Transverse colon (tissue), 4 donors: Measurements from ENCODE around the gene USP8. TPM values are rescaled to one million over a fixed set of nuclear protein-coding genes. Genes with fewer than 3 reads are reported as not detected.

Source experiments
- DNase-seq: peaks from one replicate; pipeline ENCODE4 v3.0.0-alpha.2; 2019
- H3K27ac ChIP-seq, 4 donors: fragments of 200-600 bp; sonication (generic); 2 replicates each; pipeline ENCODE4 v1.5.1; 2016 to 2018; ENCODE audit warnings: inconsistent platforms in 4 of 4
- H3K27me3 ChIP-seq: fragments of 200-600 bp; sonication (generic); 2 replicates; pipeline ENCODE4 v1.5.1; 2017; ENCODE audit warnings: inconsistent platforms
- H3K36me3 ChIP-seq, 4 donors: fragments of 200-600 bp; sonication (generic); 2 replicates each; pipeline ENCODE4 v1.5.1; 2017 to 2019; ENCODE audit warnings: inconsistent platforms in 4 of 4
- H3K4me1 ChIP-seq, 4 donors: fragments of 200-600 bp; sonication (generic); 2 replicates each; pipeline ENCODE4 v1.5.1; 2017 to 2020; ENCODE audit warnings: inconsistent platforms in 4 of 4
- H3K4me3 ChIP-seq, 4 donors: fragments of 200-600 bp; sonication (generic); 1 replicate in 1 of 4; 2 replicates in 3 of 4; pipeline versions ENCODE4 v1.5.1 to v1.6.1; 2017 to 2019; ENCODE audit warnings: inconsistent platforms in 4 of 4
- H3K9me3 ChIP-seq, 2 donors: fragments of 200-600 bp; sonication (generic); 2 replicates each; pipeline ENCODE4 v1.5.1; 2017 to 2019; ENCODE audit warnings: inconsistent platforms in 2 of 2
- CTCF ChIP-seq, 5 experiments: fragments of 200-600 bp in 3 of 5; fragments of 450-650 bp in 2 of 5; sonication (generic) in 3 of 5; IDR thresholded peaks; 1 replicate in 2 of 5; 2 replicates in 3 of 5; pipeline ENCODE4 v1.5.1; 2016 to 2017; ENCODE audit warnings: antibody characterized with exemption in 5 of 5, inconsistent platforms in 3 of 5, mild to moderate bottlenecking in 2 of 5, moderate library complexity in 1 of 5
- EP300 ChIP-seq: sonication (generic); formaldehyde crosslinking; IDR thresholded peaks from one replicate; pipeline ENCODE4 v1.6.1; 2017; ENCODE audit warnings: antibody characterized with exemption, low read depth
- POLR2A ChIP-seq: fragments of 450-650 bp; IDR thresholded peaks from one replicate; pipeline ENCODE4 v1.6.1; 2016; ENCODE audit warnings: antibody characterized with exemption, mild to moderate bottlenecking, moderate library complexity
- POLR2AphosphoS5 ChIP-seq, 3 donors: sonication (generic); formaldehyde crosslinking; IDR thresholded peaks; one replicate each; pipeline ENCODE4 v1.6.1; 2016; ENCODE audit warnings: antibody characterized with exemption in 3 of 3
- WGBS, 2 donors: methylation state at CpG; one replicate each; pipeline ENCODE4 v1.1.5; 2018; ENCODE audit warnings: low coverage in 1 of 2; 5-methylcytosine and 5-hydroxymethylcytosine counted together
- in situ Hi-C, 4 donors: fragments of 200-750 bp; cut with MboI; loops; one replicate each; pipeline versions ENCODE4 v1.15.0 to v1.15.1; 2017; ENCODE audit warnings: low sequenced_read_pairs in 3 of 4, low pct_ligation_motif_present in 1 of 4, low pct_unique_long_range_greater_than_20kb in 1 of 4
- intact Hi-C: fragments of 100-400 bp; cut with DNase I; formaldehyde crosslinking; loops from one replicate; pipeline ENCODE4 v1.15.1; 2023; ENCODE audit warnings: low total_unique reads
- total RNA-seq, 4 donors: library from RNA; depleted of rRNA; stranded (reverse); fragments of >200 nt; gene quantifications; one replicate each; pipeline ENCODE4 v1.1.0, GENCODE V29; 2016

The USP8 gene
- total RNA-seq, 4 donors from 2014 or later: 17.9 to 102 (median 68.9) TPM

GRCh38 chr15:50458348-50459112, 34.3 kb downstream of the USP8 start:
- WGBS, 2 donors: 75 to 90% methylated on average over 5 to 7 of the region's 7 CpGs
- no peak for DNase-seq
- no peaks in the 10 kb centered on the region for H3K9me3 ChIP-seq
- in situ Hi-C loops: loop anchor here in 1 of 4 donors (25.0 kb wide), 1 partner anchor 454 kb away; the partner anchor contains the start of gene AP4E1
- TF ChIP-seq EP300 (no peak), POLR2AphosphoS5 (IDR thresholded peaks at IDR 0.05) (no peak), CTCF (IDR thresholded peaks at IDR 0.05) (no peak), POLR2A (no peak)
- intact Hi-C loops: no loop called here
- H3K4me1 ChIP-seq: no peaks in the 10 kb centered on the region
- H3K36me3 ChIP-seq: peaks cover 0 to 54% (median 24%) of the 10 kb centered on the region in 4 donors
- H3K4me3 ChIP-seq: no peak overlapping the region
- no peak overlapping the region for H3K27ac ChIP-seq
- no peaks in the 10 kb centered on the region for H3K27me3 ChIP-seq

GRCh38 chr15:50463423-50464358, 39.5 kb downstream of the USP8 start:
- no peak for TF ChIP-seq POLR2AphosphoS5 (IDR thresholded peaks at IDR 0.05)
- no peak for TF ChIP-seq CTCF (IDR thresholded peaks at IDR 0.05)
- TF ChIP-seq POLR2A: no peak
- TF ChIP-seq EP300: no peak
- H3K36me3 ChIP-seq: peaks cover 0 to 54% (median 26%) of the 10 kb centered on the region in 4 donors
- no peak for DNase-seq
- no peaks in the 10 kb centered on the region for H3K4me1 ChIP-seq
- H3K27ac ChIP-seq: no peak overlapping the region
- H3K27me3 ChIP-seq: no peaks in the 10 kb centered on the region
- H3K9me3 ChIP-seq: no peaks in the 10 kb centered on the region
- intact Hi-C loops (no loop called here), in situ Hi-C loops (loop anchor here in 1 of 4 donors (25.0 kb wide), 1 partner anchor 449 kb away; the partner anchor contains the start of gene AP4E1)
- no peak overlapping the region for H3K4me3 ChIP-seq
- 52 to 70% methylated on average over 2 of the region's 2 CpGs for WGBS, 2 donors

GRCh38 chr15:50471072-50471471, 46.9 kb downstream of the USP8 start:
- Histone ChIP-seq H3K27me3 (no peaks in the 10 kb centered on the region), H3K4me3 (no peak overlapping the region), H3K4me1 (no peaks in the 10 kb centered on the region), H3K36me3 (peaks cover 0 to 70% (median 27%) of the 10 kb centered on the region in 4 donors), H3K27ac (no peak overlapping the region), H3K9me3 (no peaks in the 10 kb centered on the region)
- TF ChIP-seq CTCF (IDR thresholded peaks at IDR 0.05) (no peak), POLR2A (no peak), POLR2AphosphoS5 (IDR thresholded peaks at IDR 0.05) (no peak), EP300 (no peak)
- 98 to 100% methylated on average over 2 of the region's 2 CpGs for WGBS, 2 donors
- in situ Hi-C loops: loop anchor here in 1 of 4 donors (25.0 kb wide), 1 partner anchor 441 kb away; the partner anchor contains the start of gene AP4E1
- no peak for DNase-seq
- intact Hi-C loops: no loop called here

GRCh38 chr15:50476143-50476542, 51.9 kb downstream of the USP8 start:
- Histone ChIP-seq H3K27me3 (no peaks in the 10 kb centered on the region), H3K9me3 (no peaks in the 10 kb centered on the region), H3K4me1 (no peaks in the 10 kb centered on the region), H3K36me3 (peaks cover 0 to 69% (median 26%) of the 10 kb centered on the region in 4 donors), H3K4me3 (no peak overlapping the region), H3K27ac (no peak overlapping the region)
- 94 to 96% methylated on average over 2 to 12 of the region's 12 CpGs for WGBS, 2 donors
- intact Hi-C loops: no loop called here
- TF ChIP-seq EP300 (no peak), POLR2A (no peak), POLR2AphosphoS5 (IDR thresholded peaks at IDR 0.05) (no peak), CTCF (IDR thresholded peaks at IDR 0.05) (no peak)
- in situ Hi-C loops: no loop called here
- DNase-seq: no peak
